Uterus (tissue), 4 donors: ENCODE data around the gene STK11IP. TPM values are rescaled to one million over a fixed set of nuclear protein-coding genes. Genes with fewer than 3 reads are reported as not detected.

Experiments used
- DNase-seq, 2 donors: peaks; one replicate each; pipeline ENCODE4 v3.0.0-alpha.2; 2019 to 2020
- H3K27ac ChIP-seq, 2 donors: fragments of 200-600 bp; sonication (generic); 1 replicate in 1 of 2; 2 replicates in 1 of 2; pipeline ENCODE4 v1.5.1; 2016 to 2018
- H3K27me3 ChIP-seq, 2 donors: fragments of 200-600 bp; sonication (generic); one replicate each; pipeline ENCODE4 v1.5.1; 2018 to 2019; ENCODE audit warnings: control low read depth in 1 of 2
- H3K36me3 ChIP-seq, 2 donors: fragments of 200-600 bp; sonication (generic); one replicate each; pipeline ENCODE4 v1.5.1; 2019; ENCODE audit warnings: control low read depth in 1 of 2
- H3K4me1 ChIP-seq, 2 donors: fragments of 200-600 bp; sonication (generic); one replicate each; pipeline ENCODE4 v1.5.1; 2018 to 2019; ENCODE audit warnings: control low read depth in 1 of 2
- H3K4me3 ChIP-seq, 2 donors: fragments of 200-600 bp; sonication (generic); 1 replicate in 1 of 2; 2 replicates in 1 of 2; pipeline ENCODE4 v1.5.1; 2018 to 2019; ENCODE audit warnings: mild to moderate bottlenecking in 1 of 2
- H3K9me3 ChIP-seq, 2 donors: fragments of 200-600 bp; sonication (generic); one replicate each; pipeline ENCODE4 v1.5.1; 2019; ENCODE audit warnings: control low read depth in 1 of 2
- POLR2A ChIP-seq, 2 donors: fragments of 450-650 bp; IDR thresholded peaks; one replicate each; pipeline ENCODE4 v1.6.1; 2016; ENCODE audit warnings: antibody characterized with exemption in 2 of 2, mild to moderate bottlenecking in 1 of 2, moderate library complexity in 1 of 2
- intact Hi-C: fragments of 100-400 bp; cut with DNase I; formaldehyde crosslinking; loops from one replicate; pipeline ENCODE4 v1.15.1; 2023; ENCODE audit warnings: low total_unique reads
- total RNA-seq, 4 donors: library from RNA; depleted of rRNA in 3 of 4; stranded (reverse); fragments of >200 nt in 3 of 4; gene quantifications; one replicate each; pipeline versions ENCODE4 v1.1.0 to v1.2.4, GENCODE V29; 2014 to 2023
- TF ChIP-seq, protein P1 (sequence below), 4 experiments: fragments of 200-600 bp in 2 of 4; fragments of 450-650 bp in 2 of 4; sonication (generic) in 2 of 4; IDR thresholded peaks; one replicate each; pipeline ENCODE4 v1.5.1; 2016 to 2019; ENCODE audit warnings: antibody characterized with exemption in 4 of 4, mild to moderate bottlenecking in 2 of 4, moderate library complexity in 1 of 4
- donor health status: DM: yes; HTN: yes; CAD: no.

The STK11IP gene
- total RNA-seq, 4 donors from 2014 or later: 0.51 to 28.0 (median 13.1) TPM

GRCh38 chr2:219618733-219619122, 21.1 kb downstream of the STK11IP start:
- intact Hi-C loops: no loop called here
- Histone ChIP-seq H3K36me3 (no peaks in the 10 kb centered on the region), H3K4me1 (no peaks in the 10 kb centered on the region), H3K9me3 (no peaks in the 10 kb centered on the region), H3K27me3 (no peaks in the 10 kb centered on the region), H3K4me3 (no peak overlapping the region), H3K27ac (no peak overlapping the region)
- no peak for TF ChIP-seq POLR2A (IDR thresholded peaks at IDR 0.05)
- TF ChIP-seq, protein P1, sequence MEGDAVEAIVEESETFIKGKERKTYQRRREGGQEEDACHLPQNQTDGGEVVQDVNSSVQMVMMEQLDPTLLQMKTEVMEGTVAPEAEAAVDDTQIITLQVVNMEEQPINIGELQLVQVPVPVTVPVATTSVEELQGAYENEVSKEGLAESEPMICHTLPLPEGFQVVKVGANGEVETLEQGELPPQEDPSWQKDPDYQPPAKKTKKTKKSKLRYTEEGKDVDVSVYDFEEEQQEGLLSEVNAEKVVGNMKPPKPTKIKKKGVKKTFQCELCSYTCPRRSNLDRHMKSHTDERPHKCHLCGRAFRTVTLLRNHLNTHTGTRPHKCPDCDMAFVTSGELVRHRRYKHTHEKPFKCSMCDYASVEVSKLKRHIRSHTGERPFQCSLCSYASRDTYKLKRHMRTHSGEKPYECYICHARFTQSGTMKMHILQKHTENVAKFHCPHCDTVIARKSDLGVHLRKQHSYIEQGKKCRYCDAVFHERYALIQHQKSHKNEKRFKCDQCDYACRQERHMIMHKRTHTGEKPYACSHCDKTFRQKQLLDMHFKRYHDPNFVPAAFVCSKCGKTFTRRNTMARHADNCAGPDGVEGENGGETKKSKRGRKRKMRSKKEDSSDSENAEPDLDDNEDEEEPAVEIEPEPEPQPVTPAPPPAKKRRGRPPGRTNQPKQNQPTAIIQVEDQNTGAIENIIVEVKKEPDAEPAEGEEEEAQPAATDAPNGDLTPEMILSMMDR (IDR thresholded peaks at IDR 0.05): no peak
- no peak for DNase-seq

GRCh38 chr2:219619235-219619634, 21.6 kb downstream of the STK11IP start:
- no peak overlapping the region for H3K27ac ChIP-seq
- intact Hi-C loops: no loop called here

DNA sequence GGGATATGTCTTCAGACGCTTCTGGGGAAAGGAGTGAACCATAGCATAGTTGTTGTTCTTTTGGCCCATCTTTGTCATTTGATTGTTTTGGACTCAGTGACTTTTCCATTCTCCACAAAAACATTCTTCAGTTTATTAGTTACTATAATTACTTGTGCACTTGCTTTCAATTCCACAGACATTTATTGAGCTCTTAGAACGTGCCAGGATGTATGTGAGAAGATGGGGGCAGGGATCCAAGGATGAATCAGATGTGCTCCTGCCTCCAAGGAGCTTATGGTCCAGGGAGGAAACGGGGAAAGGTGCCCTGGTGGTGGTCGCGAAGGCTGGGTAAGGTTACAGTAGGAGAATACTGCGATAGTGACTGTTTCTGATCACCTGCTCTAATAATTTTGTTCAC, 22.9 kb downstream of the STK11IP start:
- Histone ChIP-seq H3K9me3 (no peaks in the 10 kb centered on the region), H3K4me3 (no peak overlapping the region), H3K4me1 (no peaks in the 10 kb centered on the region), H3K27ac (no peak overlapping the region), H3K36me3 (no peaks in the 10 kb centered on the region), H3K27me3 (no peaks in the 10 kb centered on the region)
- intact Hi-C loops: no loop called here
- TF ChIP-seq POLR2A (IDR thresholded peaks at IDR 0.05): no peak
- TF ChIP-seq, protein P1 (IDR thresholded peaks at IDR 0.05): no peak
- no peak for DNase-seq

More at GRCh38 chr2:219619235-219619634, 21.6 kb downstream of the STK11IP start:
- Histone ChIP-seq H3K4me3 (no peak overlapping the region), H3K27me3 (no peaks in the 10 kb centered on the region), H3K9me3 (no peaks in the 10 kb centered on the region), H3K4me1 (no peaks in the 10 kb centered on the region), H3K36me3 (no peaks in the 10 kb centered on the region)
- TF ChIP-seq POLR2A (IDR thresholded peaks at IDR 0.05): no peak
- TF ChIP-seq, protein P1 (IDR thresholded peaks at IDR 0.05): no peak
- DNase-seq: no peak

GRCh38 chr2:219621935-219622334, 24.3 kb downstream of the STK11IP start:
- H3K27ac ChIP-seq: no peak overlapping the region
- no peak for DNase-seq
- intact Hi-C loops: no loop called here

GRCh38 chr2:219622472-219622871, 24.8 kb downstream of the STK11IP start:
- Histone ChIP-seq H3K27ac (no peak overlapping the region), H3K27me3 (no peaks in the 10 kb centered on the region), H3K36me3 (no peaks in the 10 kb centered on the region), H3K9me3 (no peaks in the 10 kb centered on the region), H3K4me3 (no peak overlapping the region), H3K4me1 (no peaks in the 10 kb centered on the region)
- TF ChIP-seq POLR2A (IDR thresholded peaks at IDR 0.05): no peak
- TF ChIP-seq, protein P1 (IDR thresholded peaks at IDR 0.05): no peak
- intact Hi-C loops: no loop called here
- no peak for DNase-seq

More at GRCh38 chr2:219621935-219622334, 24.3 kb downstream of the STK11IP start:
- H3K4me3 ChIP-seq: no peak overlapping the region
- no peaks in the 10 kb centered on the region for H3K9me3 ChIP-seq
- H3K36me3 ChIP-seq: no peaks in the 10 kb centered on the region
- no peaks in the 10 kb centered on the region for H3K4me1 ChIP-seq
- no peaks in the 10 kb centered on the region for H3K27me3 ChIP-seq
- TF ChIP-seq, protein P1 (IDR thresholded peaks at IDR 0.05): no peak
- no peak for TF ChIP-seq POLR2A (IDR thresholded peaks at IDR 0.05)
